Measurements from ENCODE around the gene STAG1. TPM values are rescaled to one million over a fixed set of nuclear protein-coding genes. Genes with fewer than 3 reads are reported as not detected.
A peak's percentile ranks its signal among the peaks of the same experiment; 100 is the strongest.

STAG1 gene
- total and polyA plus RNA-seq, 9 of the 15 experiments (the other 6 are each of a cell fraction or from before 2014, with no cell fraction given) = 2.7 to 17.7 (median 8.8) TPM

DNA sequence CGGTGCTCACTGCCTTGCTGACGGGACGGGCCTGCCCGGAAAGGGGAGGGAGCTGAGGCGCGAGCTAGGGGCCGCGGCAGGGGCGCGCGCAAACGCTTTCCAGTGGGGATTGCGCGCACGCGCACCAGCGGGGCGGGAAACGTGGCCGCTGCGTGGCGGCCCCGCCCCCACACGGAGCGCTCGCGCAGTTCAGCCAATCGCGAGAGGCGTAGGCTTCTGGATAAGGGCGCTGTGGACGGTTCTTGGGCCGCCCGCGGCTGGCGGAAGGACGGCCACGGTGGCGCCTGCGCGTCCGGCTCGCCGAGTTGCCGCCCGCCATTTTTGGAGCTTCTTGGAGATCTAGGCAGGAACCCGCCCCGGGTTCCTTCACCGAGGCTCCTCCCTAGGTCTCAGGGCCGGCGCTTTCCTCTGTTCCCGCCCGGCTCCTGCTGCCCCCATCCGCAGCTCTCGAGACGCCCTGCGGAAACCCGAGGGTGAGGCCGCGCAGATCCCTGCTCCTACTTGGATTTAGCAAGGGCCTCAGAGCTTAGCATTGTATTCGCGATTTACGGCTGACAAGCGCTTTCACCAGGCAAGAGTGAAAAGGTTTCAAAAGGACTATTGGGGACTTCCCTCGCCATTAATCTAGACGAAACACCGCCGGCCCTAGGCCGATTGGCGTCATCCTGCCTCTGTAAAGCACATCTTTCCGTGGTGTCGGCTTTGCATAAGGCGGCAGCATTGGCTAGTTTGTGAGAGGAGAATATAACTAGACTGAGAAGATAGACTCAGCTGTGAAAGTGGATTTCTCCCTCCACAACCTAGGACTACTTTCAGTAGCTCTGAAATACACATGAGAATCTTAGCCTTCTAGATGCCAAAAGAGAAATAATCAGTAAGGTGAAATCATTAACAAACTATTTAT lies 496 bp upstream of the STAG1 start (continued):
- TF ChIP-seq, protein P1, sequence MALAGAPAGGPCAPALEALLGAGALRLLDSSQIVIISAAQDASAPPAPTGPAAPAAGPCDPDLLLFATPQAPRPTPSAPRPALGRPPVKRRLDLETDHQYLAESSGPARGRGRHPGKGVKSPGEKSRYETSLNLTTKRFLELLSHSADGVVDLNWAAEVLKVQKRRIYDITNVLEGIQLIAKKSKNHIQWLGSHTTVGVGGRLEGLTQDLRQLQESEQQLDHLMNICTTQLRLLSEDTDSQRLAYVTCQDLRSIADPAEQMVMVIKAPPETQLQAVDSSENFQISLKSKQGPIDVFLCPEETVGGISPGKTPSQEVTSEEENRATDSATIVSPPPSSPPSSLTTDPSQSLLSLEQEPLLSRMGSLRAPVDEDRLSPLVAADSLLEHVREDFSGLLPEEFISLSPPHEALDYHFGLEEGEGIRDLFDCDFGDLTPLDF (CRISPR knock-in tag; IDR thresholded peaks at IDR 0.05) = peak; percentile 91
- TF ChIP-seq MCM7 (IDR thresholded peaks at IDR 0.05) (no peak), SRSF7 (optimal IDR thresholded peaks at IDR 0.05; ENCODE audit: low read depth, low read length) (no peak), EP400 (IDR thresholded peaks at IDR 0.05) (peak; percentile 84), SETDB1 (IDR thresholded peaks at IDR 0.05; ENCODE audit: low read length) (peak; percentile 68), GATAD2B (IDR thresholded peaks at IDR 0.05; ENCODE audit: borderline replicate concordance) (peak; percentile 58), RB1 (IDR thresholded peaks at IDR 0.05; ENCODE audit: low read depth) (peak; percentile 94; the same call in 1 of the 2 replicates), TEAD1 (CRISPR knock-in tag; IDR thresholded peaks at IDR 0.05) (0 out of 4 replicates have a peak, but pooled peaks of 1 of the 2 experiments have one; percentile 0), POLR2AphosphoS2 (IDR thresholded peaks at IDR 0.05; ENCODE audit: low read length) (no peak), HCFC1 (IDR thresholded peaks at IDR 0.05; ENCODE audit: low read depth, low read length) (no peak), U2AF2 (optimal IDR thresholded peaks at IDR 0.05; ENCODE audit: low read depth, low read length) (no peak), EGR1 (conservative IDR thresholded peaks at IDR 0.05) (peak; percentile 56), ZNF324 (CRISPR knock-in tag; IDR thresholded peaks at IDR 0.05) (no peak), CTBP1 (IDR thresholded peaks at IDR 0.05; ENCODE audit: borderline replicate concordance) (peak; percentile 91)
- TF ChIP-seq, protein P2, sequence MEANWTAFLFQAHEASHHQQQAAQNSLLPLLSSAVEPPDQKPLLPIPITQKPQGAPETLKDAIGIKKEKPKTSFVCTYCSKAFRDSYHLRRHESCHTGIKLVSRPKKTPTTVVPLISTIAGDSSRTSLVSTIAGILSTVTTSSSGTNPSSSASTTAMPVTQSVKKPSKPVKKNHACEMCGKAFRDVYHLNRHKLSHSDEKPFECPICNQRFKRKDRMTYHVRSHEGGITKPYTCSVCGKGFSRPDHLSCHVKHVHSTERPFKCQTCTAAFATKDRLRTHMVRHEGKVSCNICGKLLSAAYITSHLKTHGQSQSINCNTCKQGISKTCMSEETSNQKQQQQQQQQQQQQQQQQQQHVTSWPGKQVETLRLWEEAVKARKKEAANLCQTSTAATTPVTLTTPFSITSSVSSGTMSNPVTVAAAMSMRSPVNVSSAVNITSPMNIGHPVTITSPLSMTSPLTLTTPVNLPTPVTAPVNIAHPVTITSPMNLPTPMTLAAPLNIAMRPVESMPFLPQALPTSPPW (CRISPR knock-in tag; IDR thresholded peaks at IDR 0.05) = no peak
- TF ChIP-seq, protein P3, sequence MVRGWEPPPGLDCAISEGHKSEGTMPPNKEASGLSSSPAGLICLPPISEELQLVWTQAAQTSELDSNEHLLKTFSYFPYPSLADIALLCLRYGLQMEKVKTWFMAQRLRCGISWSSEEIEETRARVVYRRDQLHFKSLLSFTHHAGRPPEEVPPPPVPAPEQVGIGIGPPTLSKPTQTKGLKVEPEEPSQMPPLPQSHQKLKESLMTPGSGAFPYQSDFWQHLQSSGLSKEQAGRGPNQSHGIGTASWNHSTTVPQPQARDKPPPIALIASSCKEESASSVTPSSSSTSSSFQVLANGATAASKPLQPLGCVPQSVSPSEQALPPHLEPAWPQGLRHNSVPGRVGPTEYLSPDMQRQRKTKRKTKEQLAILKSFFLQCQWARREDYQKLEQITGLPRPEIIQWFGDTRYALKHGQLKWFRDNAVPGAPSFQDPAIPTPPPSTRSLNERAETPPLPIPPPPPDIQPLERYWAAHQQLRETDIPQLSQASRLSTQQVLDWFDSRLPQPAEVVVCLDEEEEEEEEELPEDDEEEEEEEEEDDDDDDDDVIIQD (CRISPR knock-in tag; IDR thresholded peaks at IDR 0.05) = no peak
- TF ChIP-seq, protein P4, sequence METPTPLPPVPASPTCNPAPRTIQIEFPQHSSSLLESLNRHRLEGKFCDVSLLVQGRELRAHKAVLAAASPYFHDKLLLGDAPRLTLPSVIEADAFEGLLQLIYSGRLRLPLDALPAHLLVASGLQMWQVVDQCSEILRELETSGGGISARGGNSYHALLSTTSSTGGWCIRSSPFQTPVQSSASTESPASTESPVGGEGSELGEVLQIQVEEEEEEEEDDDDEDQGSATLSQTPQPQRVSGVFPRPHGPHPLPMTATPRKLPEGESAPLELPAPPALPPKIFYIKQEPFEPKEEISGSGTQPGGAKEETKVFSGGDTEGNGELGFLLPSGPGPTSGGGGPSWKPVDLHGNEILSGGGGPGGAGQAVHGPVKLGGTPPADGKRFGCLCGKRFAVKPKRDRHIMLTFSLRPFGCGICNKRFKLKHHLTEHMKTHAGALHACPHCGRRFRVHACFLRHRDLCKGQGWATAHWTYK (CRISPR knock-in tag; IDR thresholded peaks at IDR 0.05) = peak; percentile 93
- TF ChIP-seq, protein P5, sequence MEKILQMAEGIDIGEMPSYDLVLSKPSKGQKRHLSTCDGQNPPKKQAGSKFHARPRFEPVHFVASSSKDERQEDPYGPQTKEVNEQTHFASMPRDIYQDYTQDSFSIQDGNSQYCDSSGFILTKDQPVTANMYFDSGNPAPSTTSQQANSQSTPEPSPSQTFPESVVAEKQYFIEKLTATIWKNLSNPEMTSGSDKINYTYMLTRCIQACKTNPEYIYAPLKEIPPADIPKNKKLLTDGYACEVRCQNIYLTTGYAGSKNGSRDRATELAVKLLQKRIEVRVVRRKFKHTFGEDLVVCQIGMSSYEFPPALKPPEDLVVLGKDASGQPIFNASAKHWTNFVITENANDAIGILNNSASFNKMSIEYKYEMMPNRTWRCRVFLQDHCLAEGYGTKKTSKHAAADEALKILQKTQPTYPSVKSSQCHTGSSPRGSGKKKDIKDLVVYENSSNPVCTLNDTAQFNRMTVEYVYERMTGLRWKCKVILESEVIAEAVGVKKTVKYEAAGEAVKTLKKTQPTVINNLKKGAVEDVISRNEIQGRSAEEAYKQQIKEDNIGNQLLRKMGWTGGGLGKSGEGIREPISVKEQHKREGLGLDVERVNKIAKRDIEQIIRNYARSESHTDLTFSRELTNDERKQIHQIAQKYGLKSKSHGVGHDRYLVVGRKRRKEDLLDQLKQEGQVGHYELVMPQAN (IDR thresholded peaks at IDR 0.05; ENCODE audit: borderline replicate concordance) = no peak
- TF ChIP-seq, protein P6, sequence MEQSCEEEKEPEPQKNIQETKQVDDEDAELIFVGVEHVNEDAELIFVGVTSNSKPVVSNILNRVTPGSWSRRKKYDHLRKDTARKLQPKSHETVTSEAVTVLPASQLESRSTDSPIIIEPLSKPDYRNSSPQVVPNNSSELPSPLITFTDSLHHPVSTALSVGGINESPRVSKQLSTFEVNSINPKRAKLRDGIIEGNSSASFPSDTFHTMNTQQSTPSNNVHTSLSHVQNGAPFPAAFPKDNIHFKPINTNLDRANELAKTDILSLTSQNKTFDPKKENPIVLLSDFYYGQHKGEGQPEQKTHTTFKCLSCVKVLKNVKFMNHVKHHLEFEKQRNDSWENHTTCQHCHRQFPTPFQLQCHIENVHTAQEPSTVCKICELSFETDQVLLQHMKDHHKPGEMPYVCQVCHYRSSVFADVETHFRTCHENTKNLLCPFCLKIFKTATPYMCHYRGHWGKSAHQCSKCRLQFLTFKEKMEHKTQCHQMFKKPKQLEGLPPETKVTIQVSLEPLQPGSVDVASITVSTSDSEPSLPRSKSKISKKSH (CRISPR knock-in tag; IDR thresholded peaks at IDR 0.05) = no peak

All from K562 (cell line).